Esophagus muscularis mucosa (tissue), 4 donors: ENCODE data around the gene PCBP3. TPM values are rescaled to one million over a fixed set of nuclear protein-coding genes. Genes with fewer than 3 reads are reported as not detected.

Experiments used
- DNase-seq: peaks from one replicate; pipeline ENCODE4 v3.0.0-alpha.2; 2017; ENCODE audit errors: extremely low spot score
- H3K27ac ChIP-seq, 4 donors: fragments of 200-600 bp; sonication (generic); replicated peaks in 1 of 4; 1 replicate in 3 of 4; 2 replicates in 1 of 4; pipeline ENCODE4 v1.5.1; 2016 to 2019; ENCODE audit warnings: mild to moderate bottlenecking in 1 of 4
- H3K27me3 ChIP-seq, 4 donors: fragments of 200-600 bp; sonication (generic); one replicate each; pipeline versions ENCODE4 v1.5.1 to v1.6.0; 2016 to 2019
- H3K36me3 ChIP-seq, 4 donors: fragments of 200-600 bp; sonication (generic); one replicate each; pipeline ENCODE4 v1.5.1; 2016 to 2019
- H3K4me1 ChIP-seq, 4 donors: fragments of 200-600 bp; sonication (generic); one replicate each; pipeline ENCODE4 v1.5.1; 2016 to 2019
- H3K4me3 ChIP-seq, 4 donors: fragments of 200-600 bp; sonication (generic); 1 replicate in 2 of 4; 2 replicates in 2 of 4; pipeline ENCODE4 v1.5.1; 2016 to 2019; ENCODE audit warnings: mild to moderate bottlenecking in 4 of 4, moderate library complexity in 1 of 4
- H3K9me3 ChIP-seq, 4 donors: fragments of 200-600 bp; sonication (generic); 1 replicate in 3 of 4; 2 replicates in 1 of 4; pipeline ENCODE4 v1.5.1; 2016 to 2019
- CTCF ChIP-seq, 3 experiments: fragments of 200-600 bp in 2 of 3; fragments of 450-650 bp in 1 of 3; sonication (generic) in 2 of 3; IDR thresholded peaks; one replicate each; pipeline ENCODE4 v1.5.1; 2017 to 2019; ENCODE audit warnings: antibody characterized with exemption in 3 of 3, mild to moderate bottlenecking in 2 of 3, moderate library complexity in 1 of 3
- EP300 ChIP-seq: sonication (generic); formaldehyde crosslinking; IDR thresholded peaks from one replicate; pipeline ENCODE4 v1.6.1; 2017; ENCODE audit warnings: antibody characterized with exemption
- POLR2A ChIP-seq: fragments of 450-650 bp; IDR thresholded peaks from one replicate; pipeline ENCODE4 v1.6.1; 2017; ENCODE audit warnings: antibody characterized with exemption, moderate library complexity, mild to moderate bottlenecking, low read depth
- POLR2AphosphoS5 ChIP-seq, 2 donors: sonication (generic); formaldehyde crosslinking; IDR thresholded peaks; one replicate each; pipeline ENCODE4 v1.6.1; 2017; ENCODE audit warnings: antibody characterized with exemption in 2 of 2
- WGBS: methylation state at CpG from one replicate; pipeline ENCODE4 v1.1.5; 2018; 5-methylcytosine and 5-hydroxymethylcytosine counted together
- intact Hi-C: fragments of 100-400 bp; cut with DNase I; formaldehyde crosslinking; loops from one replicate; pipeline ENCODE4 v1.15.1; 2023
- total RNA-seq, 4 donors: library from RNA; depleted of rRNA; stranded (reverse); fragments of >200 nt; gene quantifications; one replicate each; pipeline versions ENCODE4 v1.1.0 to v1.2.1, GENCODE V29; 2016

Gene PCBP3
- total RNA-seq, 4 donors from 2014 or later = 7.5 to 9.2 (median 8.1) TPM

GRCh38 chr21:45935628-45936027, 292.1 kb downstream of the PCBP3 start:
- Histone ChIP-seq H3K4me3 (no peak overlapping the region), H3K36me3 (peaks cover 0 to 15% (median 2%) of the 10 kb centered on the region in 4 donors), H3K27ac (no peak overlapping the region), H3K4me1 (no peaks in the 10 kb centered on the region), H3K27me3 (no peaks in the 10 kb centered on the region), H3K9me3 (peaks cover 0 to 28% (median 20%) of the 10 kb centered on the region in 4 donors)
- no peak for DNase-seq
- intact Hi-C loops = no loop called here
- 73% methylated on average over 3 of the region's 3 CpGs for WGBS
- TF ChIP-seq POLR2AphosphoS5 (IDR thresholded peaks at IDR 0.05) = no peak
- no peak for TF ChIP-seq EP300
- no peak for TF ChIP-seq CTCF (IDR thresholded peaks at IDR 0.05)
- no peak for TF ChIP-seq POLR2A

GRCh38 chr21:45937721-45938452, 294.4 kb downstream of the PCBP3 start:
- Histone ChIP-seq H3K27me3 (no peaks in the 10 kb centered on the region), H3K4me3 (no peak overlapping the region), H3K36me3 (peaks cover 0 to 9% (median 3%) of the 10 kb centered on the region in 4 donors), H3K9me3 (peaks cover 0 to 28% (median 20%) of the 10 kb centered on the region in 4 donors), H3K27ac (no peak overlapping the region), H3K4me1 (no peaks in the 10 kb centered on the region)
- no peak for TF ChIP-seq CTCF (IDR thresholded peaks at IDR 0.05)
- no peak for TF ChIP-seq POLR2A
- TF ChIP-seq POLR2AphosphoS5 (IDR thresholded peaks at IDR 0.05) = no peak
- TF ChIP-seq EP300 = no peak
- DNase-seq = no peak
- WGBS = 87% methylated on average over 14 of the region's 17 CpGs
- intact Hi-C loops = no loop called here

DNA sequence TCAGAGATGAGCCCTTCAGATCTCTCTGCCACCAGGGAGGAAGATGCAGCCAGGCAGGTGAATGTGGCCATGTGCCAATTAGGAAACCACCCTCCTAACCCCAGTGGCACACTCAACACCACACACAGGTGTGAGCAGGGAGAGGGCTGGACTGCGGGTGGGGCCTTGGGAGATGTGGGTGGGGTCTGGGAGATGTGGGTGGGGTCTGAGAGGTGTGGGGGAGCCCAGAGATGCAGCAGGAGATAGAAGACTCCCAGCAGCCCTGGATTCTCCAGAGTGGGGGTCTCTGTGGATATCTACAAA, 294.9 kb downstream of the PCBP3 start:
- no peak for DNase-seq
- Histone ChIP-seq H3K27me3 (no peaks in the 10 kb centered on the region), H3K36me3 (peaks cover 0 to 9% (median 3%) of the 10 kb centered on the region in 4 donors), H3K4me3 (no peak overlapping the region), H3K4me1 (no peaks in the 10 kb centered on the region), H3K9me3 (peaks cover 0 to 28% (median 20%) of the 10 kb centered on the region in 4 donors), H3K27ac (no peak overlapping the region)
- 100% methylated on average over 1 of the region's 1 CpG for WGBS
- intact Hi-C loops = no loop called here
- no peak for TF ChIP-seq POLR2AphosphoS5 (IDR thresholded peaks at IDR 0.05)
- TF ChIP-seq POLR2A = no peak
- TF ChIP-seq CTCF (IDR thresholded peaks at IDR 0.05) = no peak
- no peak for TF ChIP-seq EP300

DNA sequence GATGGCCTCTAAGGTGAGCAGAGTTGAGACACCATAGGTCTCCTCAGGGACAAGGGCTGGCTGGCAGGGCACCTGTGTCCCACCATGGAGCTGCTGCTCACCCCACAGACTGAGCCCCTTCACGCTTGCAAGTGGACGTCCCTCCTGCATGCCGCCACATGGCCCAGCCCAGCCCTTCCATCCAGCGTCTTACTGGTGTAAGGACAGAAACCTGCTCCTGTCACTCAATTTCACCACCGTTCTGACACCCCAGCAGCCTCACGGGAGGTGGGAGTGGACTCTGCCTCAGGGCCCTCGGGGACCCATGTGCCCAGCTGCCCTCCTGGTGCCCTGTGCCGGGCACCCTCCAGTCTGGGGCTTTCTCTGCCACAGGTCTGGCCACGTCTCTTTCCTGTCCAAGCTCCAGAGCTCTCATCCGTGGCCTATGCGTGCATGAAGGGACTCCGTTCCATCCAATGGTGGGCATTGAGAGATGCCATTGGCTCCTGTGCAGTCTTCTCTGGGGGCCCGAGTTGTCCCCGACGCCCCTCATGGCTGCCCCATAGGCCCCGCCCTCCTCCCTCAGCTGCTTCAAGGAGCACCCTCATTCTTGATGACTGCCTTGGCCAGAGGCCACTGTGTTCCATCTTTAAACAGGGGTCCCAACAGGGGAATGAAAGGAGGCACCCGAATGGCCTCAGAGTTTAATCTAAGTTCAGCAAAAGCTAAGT, 295.4 kb downstream of the PCBP3 start:
- no peak for TF ChIP-seq POLR2A
- TF ChIP-seq EP300 = no peak
- no peak for TF ChIP-seq POLR2AphosphoS5 (IDR thresholded peaks at IDR 0.05)
- TF ChIP-seq CTCF (IDR thresholded peaks at IDR 0.05) = no peak
- no peak for DNase-seq
- Histone ChIP-seq H3K36me3 (peaks cover 0 to 9% (median 3%) of the 10 kb centered on the region in 4 donors), H3K4me3 (no peak overlapping the region), H3K27ac (no peak overlapping the region), H3K9me3 (peaks cover 0 to 28% (median 20%) of the 10 kb centered on the region in 4 donors), H3K4me1 (no peaks in the 10 kb centered on the region), H3K27me3 (no peaks in the 10 kb centered on the region)
- 90% methylated on average over 16 of the region's 17 CpGs for WGBS
- intact Hi-C loops = no loop called here
